Measurements from ENCODE around the gene THSD7A.

THSD7A gene

DNA sequence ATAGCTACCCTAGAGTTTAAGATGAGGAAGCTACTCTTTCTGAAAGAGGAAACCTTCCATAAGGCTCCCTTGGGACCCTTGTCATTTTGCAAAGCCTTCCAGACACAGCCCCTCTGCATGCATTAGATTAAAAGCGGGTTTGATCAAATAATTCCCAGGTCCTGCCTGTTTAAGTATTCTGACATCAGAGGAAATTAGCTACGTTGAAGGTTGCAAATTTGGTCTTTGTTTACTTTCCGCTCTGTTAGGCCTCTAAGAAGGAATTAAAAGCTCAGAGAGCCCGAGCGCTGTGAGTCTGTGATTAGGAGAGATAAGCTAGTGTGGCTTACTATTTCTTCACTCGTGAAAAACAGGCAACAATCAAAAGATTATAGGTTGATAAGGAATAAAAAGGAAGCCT is 1.4 kb upstream of the THSD7A start:
- DNase-seq (ENCODE audit: extremely low read depth, low read depth) = no peak

DNA sequence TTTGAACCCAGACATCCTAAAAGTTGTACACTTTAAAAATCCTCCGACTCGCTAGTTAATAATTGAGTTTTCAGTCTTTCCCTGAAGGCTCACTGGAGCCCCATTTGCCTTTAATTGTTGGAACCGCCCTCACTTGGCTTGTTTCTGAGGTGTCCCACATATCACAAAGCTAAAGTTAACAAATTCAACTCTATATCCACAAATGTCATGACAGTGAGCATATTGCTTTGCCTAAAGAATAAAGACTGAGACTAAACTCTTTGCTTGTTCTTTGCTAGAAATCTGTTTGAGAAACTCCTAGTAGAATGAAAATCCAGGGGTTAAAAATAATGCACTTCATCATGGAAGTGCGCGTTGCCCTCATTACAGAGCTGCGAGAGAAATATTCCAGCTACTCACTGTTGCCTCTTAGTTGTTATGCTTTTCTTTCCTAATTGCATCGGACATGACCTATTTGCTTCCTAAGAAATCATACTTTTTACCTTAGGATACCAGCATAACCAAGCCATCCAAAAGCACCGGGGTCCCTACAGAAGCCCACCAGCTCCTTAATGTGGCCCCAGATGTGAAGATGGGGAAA is 752 bp downstream of the THSD7A start:
- TF ChIP-seq, protein P1, sequence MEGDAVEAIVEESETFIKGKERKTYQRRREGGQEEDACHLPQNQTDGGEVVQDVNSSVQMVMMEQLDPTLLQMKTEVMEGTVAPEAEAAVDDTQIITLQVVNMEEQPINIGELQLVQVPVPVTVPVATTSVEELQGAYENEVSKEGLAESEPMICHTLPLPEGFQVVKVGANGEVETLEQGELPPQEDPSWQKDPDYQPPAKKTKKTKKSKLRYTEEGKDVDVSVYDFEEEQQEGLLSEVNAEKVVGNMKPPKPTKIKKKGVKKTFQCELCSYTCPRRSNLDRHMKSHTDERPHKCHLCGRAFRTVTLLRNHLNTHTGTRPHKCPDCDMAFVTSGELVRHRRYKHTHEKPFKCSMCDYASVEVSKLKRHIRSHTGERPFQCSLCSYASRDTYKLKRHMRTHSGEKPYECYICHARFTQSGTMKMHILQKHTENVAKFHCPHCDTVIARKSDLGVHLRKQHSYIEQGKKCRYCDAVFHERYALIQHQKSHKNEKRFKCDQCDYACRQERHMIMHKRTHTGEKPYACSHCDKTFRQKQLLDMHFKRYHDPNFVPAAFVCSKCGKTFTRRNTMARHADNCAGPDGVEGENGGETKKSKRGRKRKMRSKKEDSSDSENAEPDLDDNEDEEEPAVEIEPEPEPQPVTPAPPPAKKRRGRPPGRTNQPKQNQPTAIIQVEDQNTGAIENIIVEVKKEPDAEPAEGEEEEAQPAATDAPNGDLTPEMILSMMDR (IDR thresholded peaks at IDR 0.05; ENCODE audit: low read depth, low read length) = no peak
- DNase-seq (ENCODE audit: extremely low read depth, low read depth) = no peak

More for the DNA sequence above, 1.4 kb upstream of the THSD7A start:
- TF ChIP-seq, protein P1 (IDR thresholded peaks at IDR 0.05; ENCODE audit: low read depth, low read length) = no peak

DNA sequence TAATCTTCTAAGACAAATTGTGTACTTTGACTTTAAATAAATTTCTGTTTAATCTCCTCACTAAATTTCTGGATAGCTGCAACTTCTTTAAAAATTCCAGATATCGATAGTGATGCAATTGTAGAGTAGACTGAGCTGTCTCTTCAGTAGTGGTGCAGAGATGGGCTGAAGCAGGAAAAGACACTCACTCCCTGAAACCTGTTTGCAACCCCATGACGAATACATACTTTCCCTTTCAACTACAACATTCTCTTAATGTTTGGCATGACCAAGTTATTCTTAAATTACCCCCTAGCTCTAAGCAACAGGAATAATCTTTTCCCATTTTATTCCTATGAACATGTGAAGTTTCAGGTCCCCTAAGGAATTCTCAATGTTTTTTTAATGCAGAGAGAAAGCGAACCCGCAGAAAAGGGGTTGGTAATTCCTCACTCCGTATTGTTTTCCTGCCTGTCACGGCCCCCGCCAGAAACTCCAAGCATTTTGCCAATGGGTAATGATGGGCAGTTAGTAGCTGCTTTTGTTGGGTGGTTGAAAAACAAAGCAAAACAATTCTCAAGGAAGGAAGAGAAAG is 1.3 kb downstream of the THSD7A start:
- TF ChIP-seq, protein P1 (IDR thresholded peaks at IDR 0.05; ENCODE audit: low read depth, low read length) = no peak
- DNase-seq (ENCODE audit: extremely low read depth, low read depth) = no peak

DNA sequence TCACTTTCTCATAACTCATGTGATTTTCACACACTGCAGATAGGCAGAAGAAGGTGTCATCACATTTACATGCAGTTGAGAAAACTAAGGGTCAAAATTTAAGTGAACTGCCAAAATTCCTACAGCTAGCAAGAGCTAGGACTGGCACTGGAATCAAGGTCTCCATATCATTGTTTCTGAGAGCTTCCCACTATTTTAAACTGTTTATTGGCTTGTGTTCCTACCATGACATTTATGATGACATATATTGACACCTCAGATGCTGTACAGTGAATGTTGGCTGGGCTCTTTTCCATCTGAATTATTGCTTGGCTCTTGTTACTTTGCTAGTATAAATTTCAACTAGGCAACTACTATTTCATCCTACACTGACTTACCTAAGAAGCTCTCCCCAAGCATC is 2.0 kb downstream of the THSD7A start:
- DNase-seq (ENCODE audit: extremely low read depth, low read depth) = no peak

DNA sequence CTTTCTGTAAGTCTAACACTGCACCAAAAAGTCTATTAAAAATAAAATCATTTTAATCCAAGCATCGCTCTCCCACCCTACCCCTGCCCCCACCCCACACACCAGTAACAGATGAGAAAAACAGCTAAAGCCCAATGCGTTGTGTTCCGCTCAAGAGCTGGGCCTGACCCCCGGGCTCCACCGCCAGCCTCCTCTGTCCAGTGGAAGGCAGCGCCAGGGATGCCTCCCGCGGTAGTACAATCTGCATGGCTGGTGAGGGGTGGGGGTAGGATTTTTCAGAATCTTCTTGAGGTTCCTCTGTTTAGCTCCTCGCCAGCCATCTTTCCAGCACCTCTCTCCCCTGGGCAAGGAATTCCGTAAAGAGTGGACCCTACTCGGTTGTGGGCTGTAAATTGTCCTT is 12.1 kb downstream of the THSD7A start:
- no peak for DNase-seq (ENCODE audit: extremely low read depth, low read depth)
- TF ChIP-seq, protein P1 (IDR thresholded peaks at IDR 0.05; ENCODE audit: low read depth, low read length) = no peak

More for the DNA sequence above, 2.0 kb downstream of the THSD7A start:
- TF ChIP-seq, protein P1 (IDR thresholded peaks at IDR 0.05; ENCODE audit: low read depth, low read length) = no peak

DNA sequence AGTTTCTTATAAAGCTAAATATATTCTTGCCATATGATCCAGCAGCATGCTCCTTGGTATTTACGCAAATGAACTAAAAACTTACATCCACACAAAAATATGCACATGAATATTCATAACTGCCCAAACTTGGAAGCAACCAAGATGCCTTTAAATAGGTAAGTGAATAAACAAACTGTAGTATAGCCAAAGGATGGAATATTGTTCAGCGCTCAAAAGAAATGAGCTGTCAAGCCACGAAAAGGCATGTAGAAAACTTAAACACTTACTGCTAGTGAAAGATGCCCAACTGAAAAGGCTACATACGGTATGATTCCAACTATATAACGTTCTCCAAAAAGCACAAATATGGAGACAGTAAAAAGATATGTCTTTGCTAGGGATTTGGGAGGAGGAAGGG is 12.7 kb downstream of the THSD7A start:
- TF ChIP-seq, protein P1 (IDR thresholded peaks at IDR 0.05; ENCODE audit: low read depth, low read length) = no peak
- DNase-seq (ENCODE audit: extremely low read depth, low read depth) = no peak

DNA sequence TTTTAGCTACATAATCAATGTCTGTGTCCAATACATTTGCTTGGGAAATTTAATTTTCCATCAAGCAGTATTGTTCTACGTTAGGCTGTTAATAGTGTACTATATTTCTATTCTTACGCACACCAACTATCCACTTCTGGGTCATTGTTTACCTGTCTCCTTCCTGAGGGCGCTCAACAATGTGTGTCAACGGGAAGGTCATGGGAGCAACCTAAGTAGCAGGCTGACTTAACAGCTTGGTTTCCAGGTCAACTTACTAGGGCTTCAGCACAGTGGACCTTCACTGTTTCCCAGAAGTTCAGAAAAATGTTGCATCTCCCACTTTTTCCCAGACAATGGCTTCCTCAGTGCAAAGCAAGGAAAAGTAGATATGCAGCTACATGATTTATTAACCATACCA is 13.7 kb downstream of the THSD7A start:
- DNase-seq (ENCODE audit: extremely low read depth, low read depth) = no peak
- TF ChIP-seq, protein P1 (IDR thresholded peaks at IDR 0.05; ENCODE audit: low read depth, low read length) = no peak
